Measurements from ENCODE around the gene CYTL1. TPM values are rescaled to one million over a fixed set of nuclear protein-coding genes. Genes with fewer than 3 reads are reported as not detected.

The CYTL1 gene
- total RNA-seq, 2 donors from 2014 or later: 3.1 TPM; not detected in 1

DNA sequence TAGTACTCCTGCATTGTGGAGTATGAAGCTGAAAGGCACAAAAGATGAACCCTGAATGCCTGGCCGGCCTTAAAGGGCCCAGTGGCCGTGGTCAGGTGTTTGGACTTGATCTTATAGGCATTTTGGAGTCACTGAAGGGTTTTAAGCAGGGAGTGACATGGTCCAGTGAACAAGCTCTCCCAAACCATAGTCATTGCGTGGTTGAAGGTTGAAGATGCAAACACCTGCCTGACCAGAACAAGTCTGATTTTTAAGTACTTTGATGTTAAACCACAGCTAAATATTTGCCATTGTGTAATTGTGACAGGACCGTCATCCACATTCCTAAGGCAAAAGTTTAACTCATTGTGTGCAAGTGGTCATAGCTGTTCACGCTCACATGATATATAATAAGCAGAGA, 35.3 kb upstream of the CYTL1 start:
- WGBS, 2 donors: 37 to 50% methylated on average over 5 of the region's 5 CpGs
- no peaks in the 10 kb centered on the region for H3K9me3 ChIP-seq
- DNase-seq (no peak), ATAC-seq (no peak)
- peaks cover 16% of the 10 kb centered on the region for H3K4me1 ChIP-seq
- H3K36me3 ChIP-seq (replicated peaks in 1 of 2; ENCODE audit: insufficient read depth in 1 of 2, low read depth in 2 of 2): no peaks in the 10 kb centered on the region
- no peaks in the 10 kb centered on the region for H3K27me3 ChIP-seq
- no peak overlapping the region for H3K4me3 ChIP-seq
- no peak overlapping the region for H3K27ac ChIP-seq
- TF ChIP-seq, protein P1, sequence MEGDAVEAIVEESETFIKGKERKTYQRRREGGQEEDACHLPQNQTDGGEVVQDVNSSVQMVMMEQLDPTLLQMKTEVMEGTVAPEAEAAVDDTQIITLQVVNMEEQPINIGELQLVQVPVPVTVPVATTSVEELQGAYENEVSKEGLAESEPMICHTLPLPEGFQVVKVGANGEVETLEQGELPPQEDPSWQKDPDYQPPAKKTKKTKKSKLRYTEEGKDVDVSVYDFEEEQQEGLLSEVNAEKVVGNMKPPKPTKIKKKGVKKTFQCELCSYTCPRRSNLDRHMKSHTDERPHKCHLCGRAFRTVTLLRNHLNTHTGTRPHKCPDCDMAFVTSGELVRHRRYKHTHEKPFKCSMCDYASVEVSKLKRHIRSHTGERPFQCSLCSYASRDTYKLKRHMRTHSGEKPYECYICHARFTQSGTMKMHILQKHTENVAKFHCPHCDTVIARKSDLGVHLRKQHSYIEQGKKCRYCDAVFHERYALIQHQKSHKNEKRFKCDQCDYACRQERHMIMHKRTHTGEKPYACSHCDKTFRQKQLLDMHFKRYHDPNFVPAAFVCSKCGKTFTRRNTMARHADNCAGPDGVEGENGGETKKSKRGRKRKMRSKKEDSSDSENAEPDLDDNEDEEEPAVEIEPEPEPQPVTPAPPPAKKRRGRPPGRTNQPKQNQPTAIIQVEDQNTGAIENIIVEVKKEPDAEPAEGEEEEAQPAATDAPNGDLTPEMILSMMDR (IDR thresholded peaks at IDR 0.05): no peak
- no peak for TF ChIP-seq POLR2A (IDR thresholded peaks at IDR 0.05)
- intact Hi-C loops (cut with DNase I): loop anchor here (10.0 kb wide), 1 partner anchor 760 kb away; no protein-coding TSS in a partner anchor

DNA sequence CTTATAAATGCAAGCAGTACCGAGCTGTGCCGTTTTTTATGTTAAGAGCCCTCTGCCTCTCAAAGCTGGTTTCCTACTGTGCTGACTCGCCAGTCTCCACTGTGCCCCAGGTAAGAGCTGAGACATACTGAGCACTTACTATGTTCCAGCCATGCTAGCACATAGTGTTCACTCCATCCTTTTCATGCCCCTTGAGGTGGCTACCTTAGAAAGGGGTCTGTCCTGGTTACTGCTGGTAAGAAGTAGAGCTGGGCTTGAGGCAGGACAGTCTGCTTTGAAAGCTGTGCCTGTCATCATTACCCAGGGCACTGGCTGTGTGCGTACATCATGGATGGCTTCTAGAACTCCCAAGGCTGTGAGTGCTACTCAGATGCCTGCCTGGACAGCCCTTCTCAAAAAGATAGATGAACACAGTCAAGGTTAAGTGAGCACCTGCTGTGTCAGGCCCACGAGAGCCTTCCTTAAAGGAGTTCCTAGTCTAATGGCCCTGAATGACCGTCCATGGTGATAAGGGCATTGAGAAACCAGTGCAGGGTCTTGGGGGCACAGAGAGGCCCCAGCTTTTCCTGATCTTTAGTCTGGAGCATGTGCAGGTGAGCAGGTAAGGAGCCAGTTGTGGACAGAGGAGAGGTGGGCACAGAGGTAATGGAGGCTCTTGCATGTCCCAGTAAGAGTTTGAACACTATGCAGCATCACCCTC, 33.6 kb upstream of the CYTL1 start:
- DNase-seq (no peak), ATAC-seq (no peak)
- TF ChIP-seq, protein P1 (IDR thresholded peaks at IDR 0.05): no peak
- TF ChIP-seq POLR2A (IDR thresholded peaks at IDR 0.05): no peak
- peaks cover 16% of the 10 kb centered on the region for H3K4me1 ChIP-seq
- intact Hi-C loops (cut with DNase I): loop anchor here (10.0 kb wide), 1 partner anchor 762 kb away; no protein-coding TSS in a partner anchor
- no peak overlapping the region for H3K4me3 ChIP-seq
- 63 to 72% methylated on average over 6 of the region's 6 CpGs for WGBS, 2 donors
- no peak overlapping the region for H3K27ac ChIP-seq
- no peaks in the 10 kb centered on the region for H3K27me3 ChIP-seq
- no peaks in the 10 kb centered on the region for H3K9me3 ChIP-seq
- H3K36me3 ChIP-seq (replicated peaks in 1 of 2; ENCODE audit: insufficient read depth in 1 of 2, low read depth in 2 of 2): no peaks in the 10 kb centered on the region

DNA sequence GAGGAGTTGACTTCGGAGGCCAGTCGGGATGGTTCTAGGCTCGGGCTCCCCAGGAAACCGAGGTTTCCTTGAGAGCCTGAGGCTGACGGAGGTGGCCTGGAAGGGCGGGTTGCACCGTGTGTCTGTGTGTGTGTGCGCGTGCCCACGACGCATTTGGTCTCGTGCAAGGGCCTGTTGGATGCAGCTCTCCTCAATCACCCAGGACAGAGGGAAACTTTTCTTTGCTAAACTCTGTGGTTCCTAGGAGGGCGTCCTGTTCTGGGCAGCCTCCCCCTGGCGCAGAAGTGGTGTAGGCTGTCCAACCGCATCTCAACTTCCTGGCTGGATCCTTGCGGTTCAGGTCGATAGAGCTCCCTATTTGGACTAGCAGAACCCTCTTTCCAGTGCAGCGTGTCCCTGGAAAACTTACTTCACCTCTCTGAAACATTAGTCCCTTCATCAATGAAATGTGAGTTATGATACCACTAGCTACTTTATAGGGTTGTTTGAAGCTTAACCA, 33.0 kb upstream of the CYTL1 start:
- H3K9me3 ChIP-seq: no peaks in the 10 kb centered on the region
- WGBS, 2 donors: 21 to 22% methylated on average over 11 to 18 of the region's 18 CpGs
- TF ChIP-seq POLR2A (IDR thresholded peaks at IDR 0.05): no peak
- TF ChIP-seq, protein P1 (IDR thresholded peaks at IDR 0.05): no peak
- peaks cover 16% of the 10 kb centered on the region for H3K4me1 ChIP-seq
- peak overlapping the region in 1 of 4 donors; percentile 41 for H3K27ac ChIP-seq
- H3K4me3 ChIP-seq: no peak overlapping the region
- H3K27me3 ChIP-seq: no peaks in the 10 kb centered on the region
- no peaks in the 10 kb centered on the region for H3K36me3 ChIP-seq (replicated peaks in 1 of 2; ENCODE audit: insufficient read depth in 1 of 2, low read depth in 2 of 2)
- ATAC-seq (peak; percentile 22), DNase-seq (no peak)
- intact Hi-C loops (cut with DNase I): loop anchor here (10.0 kb wide), 1 partner anchor 763 kb away; no protein-coding TSS in a partner anchor

DNA sequence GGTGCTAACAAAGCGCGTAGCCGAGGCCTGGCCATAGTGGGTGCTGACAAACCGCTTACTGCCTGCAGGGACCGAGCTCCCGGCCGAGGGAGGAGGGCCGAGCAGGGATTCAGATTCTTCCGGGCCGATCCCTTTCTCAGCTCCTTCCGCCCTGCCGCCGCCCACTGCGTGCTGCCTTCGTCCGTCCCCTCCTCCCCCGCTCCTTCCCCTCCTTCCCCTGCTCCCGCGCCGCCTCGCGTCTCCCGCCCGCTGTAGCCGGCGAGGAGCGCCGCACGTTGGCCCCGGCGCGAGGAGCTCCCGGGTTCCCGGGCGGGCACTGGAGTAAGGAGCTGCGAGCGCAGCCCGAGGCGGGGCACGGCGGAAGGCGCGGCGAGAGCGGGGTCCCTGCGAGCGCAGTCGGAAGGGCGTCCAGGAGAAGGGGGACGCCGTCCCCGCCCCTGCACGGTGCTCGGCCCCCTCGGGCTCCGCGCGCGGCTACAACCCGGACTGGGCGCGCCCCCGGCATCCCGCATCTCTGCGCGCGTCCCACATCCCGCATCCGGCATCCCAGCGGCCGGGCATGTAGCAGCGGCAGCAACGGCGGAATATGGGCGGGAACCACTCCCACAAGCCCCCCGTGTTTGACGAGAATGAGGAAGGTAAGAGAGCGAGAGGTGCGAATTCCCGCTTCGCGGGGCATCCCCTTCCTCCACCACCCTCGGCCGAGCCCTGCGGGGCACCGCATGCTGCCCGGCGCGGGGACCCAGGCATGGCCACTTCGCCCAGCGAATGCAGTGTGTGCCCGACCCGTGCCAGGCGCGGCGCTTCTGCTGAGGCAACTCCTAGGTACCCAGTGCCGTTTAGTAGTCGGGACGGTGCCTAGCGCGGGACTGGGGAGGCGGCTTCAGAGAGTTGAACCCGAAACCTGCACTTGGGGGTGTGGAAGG, 32.3 kb upstream of the CYTL1 start, which contains the start of gene STK32B:
Gene STK32B (plus strand): TSS at position 203 of the 926 bp plus-strand sequence.
- H3K4me1 ChIP-seq: peaks cover 16% of the 10 kb centered on the region
- ATAC-seq: peak; percentile 52
- TF ChIP-seq, protein P1 (IDR thresholded peaks at IDR 0.05): no peak
- TF ChIP-seq POLR2A (IDR thresholded peaks at IDR 0.05): no peak
- no peaks in the 10 kb centered on the region for H3K36me3 ChIP-seq (replicated peaks in 1 of 2; ENCODE audit: insufficient read depth in 1 of 2, low read depth in 2 of 2)
- H3K27ac ChIP-seq: peak within 1 kb of the TSS in 1 of 4 donors; percentile 41
- H3K4me3 ChIP-seq: peak within 1 kb of the TSS in 1 of 2 donors; percentile 21
- H3K9me3 ChIP-seq: no peaks in the 10 kb centered on the region
- no peaks in the 10 kb centered on the region for H3K27me3 ChIP-seq
- peak; percentile 34 to 51 (median 46) for DNase-seq
- intact Hi-C loops (cut with DNase I): loop anchor here (10.0 kb wide), 1 partner anchor 763 kb away; no protein-coding TSS in a partner anchor
- WGBS, 2 donors: 1% methylated on average over 64 of the region's 103 CpGs; no CpG with 5 or more reads in 1 of the 2 donors

Measured in body of pancreas (tissue), 4 donors.